H9 (cell line): ENCODE data around the gene ADGRL3. TPM values are rescaled to one million over a fixed set of nuclear protein-coding genes. Genes with fewer than 3 reads are reported as not detected.

Source experiments
- DNase-seq: peaks from one replicate; pipeline ENCODE4 v3.0.0-alpha.2; 2017
- H2AFZ ChIP-seq: one replicate; pipeline ENCODE4 v1.6.1; 2013; ENCODE audit warnings: mild to moderate bottlenecking, low read length, control low read depth, moderate library complexity
- H2AK5ac ChIP-seq: 2 replicates; pipeline ENCODE4 v1.6.1; 2013; ENCODE audit warnings: low read length, control low read depth, mixed read lengths; ENCODE audit not compliant: insufficient read length
- H2BK120ac ChIP-seq: one replicate; pipeline ENCODE4 v1.6.1; 2013; ENCODE audit warnings: low read depth, mild to moderate bottlenecking, low read length, control low read depth, inconsistent platforms; ENCODE audit not compliant: poor library complexity, severe bottlenecking
- H2BK12ac ChIP-seq: 2 replicates; pipeline ENCODE4 v1.6.1; 2013; ENCODE audit warnings: low read length, control low read depth, mixed read lengths, low read depth; ENCODE audit not compliant: insufficient read length
- H2BK15ac ChIP-seq: 2 replicates; pipeline ENCODE4 v1.6.1; 2013; ENCODE audit warnings: low read depth, low read length, control low read depth
- H2BK20ac ChIP-seq: one replicate; pipeline ENCODE4 v1.6.1; 2013; ENCODE audit warnings: low read depth, mild to moderate bottlenecking, low read length, control low read depth, inconsistent platforms; ENCODE audit not compliant: poor library complexity, severe bottlenecking
- H2BK5ac ChIP-seq: 2 replicates; pipeline ENCODE4 v1.6.1; 2013; ENCODE audit warnings: low read length, control low read depth, mixed read lengths; ENCODE audit not compliant: insufficient read length
- H3K14ac ChIP-seq: 2 replicates; pipeline ENCODE4 v1.6.1; 2013; ENCODE audit warnings: low read length, control low read depth; ENCODE audit not compliant: insufficient read depth
- H3K18ac ChIP-seq: 2 replicates; pipeline ENCODE4 v1.6.1; 2013; ENCODE audit warnings: low read depth, mild to moderate bottlenecking, mixed read lengths, low read length, control low read depth; ENCODE audit not compliant: insufficient read length
- H3K23ac ChIP-seq: 2 replicates; pipeline ENCODE4 v1.6.1; 2013; ENCODE audit warnings: low read length, control low read depth, mixed read lengths, low read depth; ENCODE audit not compliant: insufficient read length
- H3K23me2 ChIP-seq: 2 replicates; pipeline ENCODE4 v1.6.1; 2013; ENCODE audit warnings: low read depth, mild to moderate bottlenecking, mixed read lengths, low read length, control low read depth; ENCODE audit not compliant: insufficient read length, poor library complexity, severe bottlenecking
- H3K27ac ChIP-seq: 2 replicates; pipeline ENCODE4 v1.5.1; 2013; ENCODE audit warnings: low read length, control low read depth, mixed read lengths, low read depth; ENCODE audit not compliant: insufficient read length
- H3K27me3 ChIP-seq: 2 replicates; pipeline ENCODE4 v1.6.1; 2013; ENCODE audit warnings: low read length, control low read depth, inconsistent platforms; ENCODE audit not compliant: insufficient read depth
- H3K4ac ChIP-seq: 2 replicates; pipeline ENCODE4 v1.6.1; 2013; ENCODE audit warnings: low read depth, mild to moderate bottlenecking, control low read depth, inconsistent platforms, low read length, moderate library complexity
- H3K4me1 ChIP-seq: 2 replicates; pipeline ENCODE4 v1.6.1; 2013; ENCODE audit warnings: low read length, control low read depth, inconsistent platforms; ENCODE audit not compliant: insufficient read depth
- H3K4me2 ChIP-seq: 2 replicates; pipeline ENCODE4 v1.6.1; 2013; ENCODE audit warnings: low read length, control low read depth, mixed read lengths; ENCODE audit not compliant: insufficient read length, insufficient read depth
- H3K56ac ChIP-seq: 2 replicates; pipeline ENCODE4 v1.6.1; 2013; ENCODE audit warnings: low read depth, mild to moderate bottlenecking, mixed read lengths, low read length, control low read depth; ENCODE audit not compliant: insufficient read length
- H3K79me1 ChIP-seq: 2 replicates; pipeline ENCODE4 v1.6.1; 2013; ENCODE audit warnings: low read depth, mild to moderate bottlenecking, moderate library complexity, low read length, control low read depth, inconsistent platforms; ENCODE audit not compliant: insufficient read depth, poor library complexity, severe bottlenecking
- H3K79me2 ChIP-seq: 2 replicates; pipeline ENCODE4 v1.6.1; 2013; ENCODE audit warnings: low read length, control low read depth, inconsistent platforms; ENCODE audit not compliant: insufficient read depth
- H3K9ac ChIP-seq: 2 replicates; pipeline ENCODE4 v1.6.1; 2013; ENCODE audit warnings: low read length, control low read depth, mixed read lengths; ENCODE audit not compliant: insufficient read length; ENCODE audit errors: extremely low read depth
- H3K9me3 ChIP-seq: one replicate; pipeline ENCODE4 v1.6.1; 2013; ENCODE audit warnings: low read depth, low read length, inconsistent platforms; ENCODE audit not compliant: control insufficient read depth
- H3T11ph ChIP-seq: one replicate; pipeline ENCODE4 v1.6.1; 2013; ENCODE audit warnings: mild to moderate bottlenecking, low read length, control low read depth, inconsistent platforms
- H4K20me1 ChIP-seq: one replicate; pipeline ENCODE4 v1.6.1; 2013; ENCODE audit not compliant: control insufficient read depth, insufficient read length, insufficient read depth
- H4K5ac ChIP-seq: 2 replicates; pipeline ENCODE4 v1.6.1; 2013; ENCODE audit warnings: low read depth, mild to moderate bottlenecking, mixed read lengths, low read length, control low read depth; ENCODE audit not compliant: insufficient read length
- H4K8ac ChIP-seq: replicated peaks from 2 replicates; pipeline ENCODE4 v1.6.1; 2013; ENCODE audit warnings: low read length, control low read depth, mixed read lengths, low read depth; ENCODE audit not compliant: insufficient read length
- H4K91ac ChIP-seq: 2 replicates; pipeline ENCODE4 v1.6.1; 2013; ENCODE audit warnings: low read depth, mild to moderate bottlenecking, moderate library complexity, mixed read lengths, low read length, control low read depth; ENCODE audit not compliant: insufficient read length
- H3K27ac Mint-ChIP-seq, 3 experiments: 2 replicates in 2 of 3; 3 replicates in 1 of 3; pipeline ENCODE4 v1.8.0; 2020 to 2021; ENCODE audit warnings: mixed read lengths in 3 of 3, mild to moderate bottlenecking in 1 of 3, moderate library complexity in 1 of 3
- H3K27me3 Mint-ChIP-seq: 2 replicates; pipeline ENCODE4 v1.8.0; 2021; ENCODE audit warnings: low read depth, mild to moderate bottlenecking, moderate library complexity, mixed read lengths
- H3K36me3 Mint-ChIP-seq, 3 experiments: 2 replicates in 2 of 3; 3 replicates in 1 of 3; pipeline ENCODE4 v1.8.0; 2020 to 2021; ENCODE audit warnings: low read depth in 3 of 3, mixed read lengths in 3 of 3; ENCODE audit not compliant: insufficient read depth in 1 of 3
- H3K4me1 Mint-ChIP-seq, 2 experiments: 2 replicates each; pipeline ENCODE4 v1.8.0; 2020; ENCODE audit warnings: mixed read lengths in 2 of 2
- H3K4me3 Mint-ChIP-seq, 2 experiments: 2 replicates in 1 of 2; 3 replicates in 1 of 2; pipeline ENCODE4 v1.8.0; 2020 to 2021; ENCODE audit warnings: mild to moderate bottlenecking in 2 of 2, mixed read lengths in 2 of 2, moderate library complexity in 1 of 2
- H3K9me3 Mint-ChIP-seq, 2 experiments: 2 replicates in 1 of 2; 3 replicates in 1 of 2; pipeline ENCODE4 v1.8.0; 2020; ENCODE audit warnings: mild to moderate bottlenecking in 2 of 2, mixed read lengths in 2 of 2, moderate library complexity in 1 of 2
- CTCF ChIP-seq: fragments of 200-600 bp; sonication (generic); conservative IDR thresholded peaks from 3 replicates; pipeline ENCODE4 v1.8.0; 2021; ENCODE audit warnings: antibody characterized with exemption, mild to moderate bottlenecking
- total RNA-seq: library from RNA; stranded (reverse); gene quantifications from 2 replicates; pipeline ENCODE4 v1.2.1, GENCODE V29; 2021

ADGRL3 gene
- total RNA-seq, 1 experiment from 2014 or later, result 5.9 TPM

DNA sequence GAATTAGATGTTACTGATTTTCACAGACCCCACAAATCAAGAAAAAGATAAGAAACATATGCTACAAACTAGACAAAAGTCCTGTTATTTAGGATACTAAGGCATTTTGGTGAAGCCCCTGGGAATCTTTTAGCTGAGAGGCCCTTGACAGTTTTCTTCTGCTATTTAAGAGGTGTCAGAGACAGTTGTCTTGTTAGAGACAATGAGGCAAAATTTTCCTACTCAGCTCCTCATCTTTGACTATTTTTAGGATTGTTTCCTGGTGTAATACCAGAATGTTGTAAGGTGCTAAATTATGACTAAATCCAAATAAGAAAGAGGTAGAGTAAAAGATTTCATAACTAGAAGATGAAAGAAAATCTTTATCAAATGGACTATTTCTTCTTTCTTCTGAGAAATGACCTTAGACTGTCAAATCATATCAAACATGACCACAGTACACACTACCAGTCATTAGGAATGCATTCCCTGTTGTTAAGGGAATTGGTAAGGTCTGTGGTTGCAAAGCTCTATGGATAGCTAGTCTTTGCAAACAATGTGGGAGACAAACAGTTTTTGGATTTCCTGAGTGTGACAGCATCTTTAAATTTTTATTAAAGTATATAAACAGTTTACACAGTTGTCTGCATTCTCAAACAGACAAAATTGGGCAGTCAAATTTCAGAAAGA is 926.1 kb downstream of the ADGRL3 start:
- Histone ChIP-seq H3K23ac (no peak overlapping the region), H3K18ac (no peak overlapping the region), H3K79me2 (no peaks in the 10 kb centered on the region), H2BK5ac (no peak overlapping the region), H4K20me1 (no peaks in the 10 kb centered on the region), H4K8ac (no peak overlapping the region), H2BK15ac (no peak overlapping the region), H2BK12ac (no peak overlapping the region), H4K91ac (no peak overlapping the region), H2AK5ac (no peak overlapping the region), H3K9ac (no peak overlapping the region), H2AFZ (no peak overlapping the region), H3K9me3 (no peaks in the 10 kb centered on the region), H3K56ac (no peak overlapping the region), H3K79me1 (no peaks in the 10 kb centered on the region), H3K27me3 (no peaks in the 10 kb centered on the region), H3K27ac (no peak overlapping the region), H3K4me1 (no peaks in the 10 kb centered on the region), H2BK20ac (no peak overlapping the region), H3T11ph (no peak overlapping the region), H3K4me2 (no peak overlapping the region), H2BK120ac (no peak overlapping the region), H3K23me2 (no peaks in the 10 kb centered on the region), H4K5ac (no peak overlapping the region), H3K4ac (no peak overlapping the region), H3K14ac (no peak overlapping the region)
- Mint-ChIP-seq H3K4me1 (peaks cover 3 to 11% of the 10 kb centered on the region in 2 experiments; a peak in 3 of 4 replicates), H3K36me3 (peaks cover 4 to 8% (median 8%) of the 10 kb centered on the region in 3 experiments; a peak in 6 of 7 replicates), H3K9me3 (peaks cover 3 to 12% of the 10 kb centered on the region in 2 experiments; a peak in 4 of 5 replicates), H3K27me3 (no peaks in the 10 kb centered on the region), H3K4me3 (no peak overlapping the region), H3K27ac (no peak overlapping the region; a peak in 1 of 7 replicates)
- no peak for DNase-seq
- TF ChIP-seq CTCF, result no peak
